ENCODE measurements around the gene BRD1.

- no peak for TF ChIP-seq POLR2AphosphoS5 (IDR thresholded peaks at IDR 0.05; ENCODE audit: low read depth, low read length)
- TF ChIP-seq POLR2A (IDR thresholded peaks at IDR 0.05; ENCODE audit: low read depth, low read length): no peak
- no peak for TF ChIP-seq TAF1 (IDR thresholded peaks at IDR 0.05; ENCODE audit: borderline replicate concordance, low read depth, low read length)
Observed at GRCh38 chr22:49800408-49801238, 27.1 kb downstream of the BRD1 start.

All from GM12892 (cell line).